ENCODE results near the gene THG1L. TPM values are rescaled to one million over a fixed set of nuclear protein-coding genes. Genes with fewer than 3 reads are reported as not detected.

THG1L gene
- total RNA-seq, 2 donors from 2014 or later: 11.6 to 14.5 TPM

- intact Hi-C loops (cut with DNase I, micrococcal nuclease): no loop called here
- ATAC-seq (no peak), DNase-seq (no peak)
Observed at GRCh38 chr5:157747766-157748700, 16.8 kb downstream of the THG1L start.

GRCh38 chr5:157748760-157749461 is 17.7 kb downstream of the THG1L start:
- intact Hi-C loops (cut with DNase I, micrococcal nuclease): no loop called here
- DNase-seq (no peak), ATAC-seq (no peak)

GRCh38 chr5:157749462-157749799 is 18.2 kb downstream of the THG1L start:
- ATAC-seq (peak; percentile 52), DNase-seq (no peak)
- intact Hi-C loops (cut with DNase I, micrococcal nuclease): no loop called here

- no peak for DNase-seq
- intact Hi-C loops (cut with DNase I, micrococcal nuclease): no loop called here
- ATAC-seq: peak; percentile 14
Observed at GRCh38 chr5:157750320-157750719, 19.1 kb downstream of the THG1L start.

- DNase-seq (no peak), ATAC-seq (no peak)
- intact Hi-C loops (cut with DNase I, micrococcal nuclease): no loop called here
Observed at GRCh38 chr5:157756122-157756521, 24.9 kb downstream of the THG1L start.

GRCh38 chr5:157758706-157759105 is 27.5 kb downstream of the THG1L start:
- intact Hi-C loops (cut with DNase I, micrococcal nuclease): no loop called here
- DNase-seq (no peak), ATAC-seq (no peak)

- ATAC-seq: peak; percentile 92
- intact Hi-C loops (cut with DNase I, micrococcal nuclease): no loop called here
- DNase-seq: no peak
Observed at GRCh38 chr5:157761690-157762621, 30.7 kb downstream of the THG1L start.

GRCh38 chr5:157764531-157764930 is 33.3 kb downstream of the THG1L start:
- ATAC-seq (no peak), DNase-seq (no peak)
- intact Hi-C loops (cut with DNase I, micrococcal nuclease): no loop called here

GRCh38 chr5:157766442-157766841 is 35.2 kb downstream of the THG1L start:
- DNase-seq (no peak), ATAC-seq (no peak)
- intact Hi-C loops (cut with DNase I, micrococcal nuclease): no loop called here

GRCh38 chr5:157766902-157767301 is 35.7 kb downstream of the THG1L start:
- intact Hi-C loops (cut with DNase I, micrococcal nuclease): no loop called here
- DNase-seq (no peak), ATAC-seq (no peak)

- intact Hi-C loops (cut with DNase I, micrococcal nuclease): no loop called here
- ATAC-seq: no peak
- no peak for DNase-seq
Observed at GRCh38 chr5:157767689-157768088, 36.5 kb downstream of the THG1L start.

GRCh38 chr5:157770665-157771064 is 39.4 kb downstream of the THG1L start:
- DNase-seq: no peak
- intact Hi-C loops (cut with DNase I, micrococcal nuclease): no loop called here
- ATAC-seq: no peak

GRCh38 chr5:157772127-157772526 is 40.9 kb downstream of the THG1L start:
- DNase-seq (no peak), ATAC-seq (no peak)
- intact Hi-C loops (cut with DNase I, micrococcal nuclease): no loop called here

GRCh38 chr5:157778121-157778805 is 47.0 kb downstream of the THG1L start:
- intact Hi-C loops (cut with DNase I, micrococcal nuclease): no loop called here
- ATAC-seq (peak; percentile 93), DNase-seq (peak; percentile 59 to 78)

GRCh38 chr5:157779221-157779620 is 48.0 kb downstream of the THG1L start:
- no peak for ATAC-seq
- intact Hi-C loops (cut with DNase I, micrococcal nuclease): no loop called here

GRCh38 chr5:157785801-157786200 is 54.6 kb downstream of the THG1L start:
- intact Hi-C loops (cut with DNase I, micrococcal nuclease): no loop called here
- DNase-seq (no peak), ATAC-seq (no peak)

More at GRCh38 chr5:157779221-157779620, 48.0 kb downstream of the THG1L start:
- DNase-seq: no peak
